ENCODE measurements around the gene AUP1.

AUP1 gene

DNA sequence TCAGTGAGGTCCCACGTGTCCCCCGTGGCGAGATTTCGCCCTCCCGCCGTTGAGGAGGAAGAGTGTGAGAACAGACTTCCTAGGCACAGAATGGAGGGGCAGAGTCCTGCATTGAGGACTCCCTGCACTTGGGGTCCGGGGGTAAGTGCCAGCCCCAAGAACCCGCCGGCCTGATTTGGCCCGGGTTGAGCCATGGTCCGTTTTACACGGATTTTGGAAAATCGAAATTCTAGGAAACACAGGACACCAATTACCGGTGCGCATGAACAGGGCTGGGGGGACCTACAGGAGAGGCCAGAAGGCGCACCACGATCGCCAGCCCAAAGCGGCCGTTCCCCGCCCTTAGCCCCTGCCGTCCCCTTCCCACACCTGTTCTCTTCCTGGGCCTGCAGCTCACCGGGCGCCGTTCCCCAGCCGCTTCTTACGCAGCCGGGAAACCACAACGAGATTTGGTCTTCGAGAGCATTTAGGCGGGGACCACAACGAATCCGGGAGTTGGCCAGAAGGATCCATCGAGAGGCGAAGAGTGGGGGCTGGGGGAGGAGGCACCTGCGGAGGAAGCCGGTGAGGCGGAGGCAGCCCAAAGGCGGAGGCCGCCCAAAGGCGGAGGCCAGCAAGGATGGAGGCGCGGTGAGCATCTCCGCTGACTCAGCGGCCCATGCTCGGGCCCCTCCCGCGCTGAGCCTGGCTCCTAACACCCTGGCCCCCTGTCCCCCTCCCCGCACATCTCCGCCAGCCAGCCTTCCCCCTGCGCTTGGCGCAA is 15.7 kb downstream of the AUP1 start:
- DNase-seq (ENCODE audit: low spot score) = peak; percentile 19

DNA sequence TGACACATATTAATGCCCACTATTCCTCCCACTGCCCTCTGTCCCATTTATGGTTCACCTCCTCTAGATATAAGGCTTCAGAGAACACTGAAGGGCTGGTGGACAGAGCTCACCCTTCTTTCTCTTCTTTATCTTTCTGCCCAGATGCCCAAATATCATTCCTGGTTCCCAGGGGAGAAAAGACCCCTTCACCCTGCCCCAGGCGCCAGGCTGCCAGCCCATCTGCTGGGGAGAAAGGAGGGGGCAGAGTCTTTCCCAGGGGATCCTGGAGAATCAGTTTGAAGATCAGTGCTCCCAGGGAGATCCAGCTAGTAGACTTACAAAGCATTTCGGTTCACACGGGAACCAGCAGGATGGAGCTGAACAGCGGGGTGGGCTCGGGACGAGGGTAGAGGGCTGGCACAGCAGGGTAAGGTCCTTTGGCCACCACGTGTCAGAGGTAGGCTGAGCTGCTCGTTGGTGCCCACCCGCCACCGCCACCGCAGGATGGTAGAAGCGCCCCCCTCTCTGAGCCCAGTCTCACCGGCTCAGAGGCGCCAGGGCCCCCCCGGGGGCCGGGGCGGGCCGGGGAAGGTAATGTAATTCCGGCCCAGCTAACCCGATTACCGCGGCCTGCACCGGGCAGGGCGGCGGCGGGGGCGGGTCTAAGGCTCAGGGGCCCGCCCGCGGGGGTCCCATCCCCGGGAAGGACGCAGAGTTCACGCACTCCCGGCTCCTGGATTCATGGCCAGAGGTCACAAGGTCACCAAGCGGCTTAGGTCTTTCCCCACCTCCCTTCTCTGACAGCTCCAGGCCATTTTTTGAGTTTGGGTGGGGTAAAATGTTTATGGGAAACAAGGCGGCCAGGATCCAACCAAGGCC is 16.5 kb downstream of the AUP1 start:
- DNase-seq (ENCODE audit: low spot score) = no peak

DNA sequence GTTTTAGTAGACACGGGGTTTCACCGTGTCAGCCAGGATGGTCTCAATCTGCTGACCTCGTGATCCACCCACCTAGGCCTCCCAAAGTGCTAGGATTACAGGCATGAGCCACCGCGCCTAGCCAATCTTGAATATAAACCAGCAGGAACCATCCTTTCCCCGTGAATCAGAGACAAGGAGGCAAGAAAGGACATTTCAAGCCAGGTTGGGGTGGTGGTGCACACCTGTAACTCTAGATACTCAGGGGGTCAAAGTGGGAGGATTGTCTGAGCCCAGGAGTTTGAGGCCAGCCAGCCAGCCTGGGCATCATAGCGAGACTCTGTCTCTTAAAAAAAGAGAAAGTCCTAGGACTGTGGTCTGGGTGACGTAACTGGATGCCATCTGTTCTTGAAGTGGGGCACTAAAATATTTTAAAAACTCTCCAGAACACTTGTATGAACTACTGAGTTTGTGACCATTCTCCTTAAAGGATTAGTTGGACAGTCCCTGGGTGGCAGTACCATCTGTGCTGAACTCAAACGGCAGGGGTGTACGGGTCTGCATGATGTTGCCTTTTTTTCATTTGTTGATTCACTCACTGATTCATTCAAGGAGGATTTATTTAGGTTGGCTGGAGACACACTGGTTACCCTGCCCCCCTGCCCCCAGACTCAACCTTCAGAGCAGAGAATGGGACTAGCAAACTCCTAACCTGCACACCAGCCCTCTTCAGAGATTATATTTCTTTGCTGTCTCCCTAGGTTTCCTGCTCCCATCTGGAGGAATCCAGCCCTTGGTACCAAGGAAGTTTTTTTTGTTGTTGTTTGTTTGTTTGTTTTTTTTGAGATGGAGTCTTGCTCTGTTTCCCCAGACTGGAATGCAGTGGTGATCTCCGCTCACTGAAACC is 18.2 kb downstream of the AUP1 start:
- DNase-seq (ENCODE audit: low spot score) = no peak

GRCh38 chr2:74510272-74510671 is 19.2 kb downstream of the AUP1 start:
- no peak for DNase-seq (ENCODE audit: low spot score)

GRCh38 chr2:74507926-74508520 is 21.5 kb downstream of the AUP1 start:
- DNase-seq (ENCODE audit: low spot score) = peak; percentile 81

- peak; percentile 98 for DNase-seq (ENCODE audit: low spot score)
Observed at GRCh38 chr2:74507145-74507925, 22.2 kb downstream of the AUP1 start, which contains the start of gene PCGF1. Gene PCGF1 (minus strand): TSS chr2:74507695. CDS start chr2:74507668, 27 bp downstream.

- no peak for DNase-seq (ENCODE audit: low spot score)
Observed at GRCh38 chr2:74505448-74506246, 23.9 kb downstream of the AUP1 start.

- DNase-seq (ENCODE audit: low spot score) = no peak
Observed at GRCh38 chr2:74504591-74504990, 24.9 kb downstream of the AUP1 start.

DNA sequence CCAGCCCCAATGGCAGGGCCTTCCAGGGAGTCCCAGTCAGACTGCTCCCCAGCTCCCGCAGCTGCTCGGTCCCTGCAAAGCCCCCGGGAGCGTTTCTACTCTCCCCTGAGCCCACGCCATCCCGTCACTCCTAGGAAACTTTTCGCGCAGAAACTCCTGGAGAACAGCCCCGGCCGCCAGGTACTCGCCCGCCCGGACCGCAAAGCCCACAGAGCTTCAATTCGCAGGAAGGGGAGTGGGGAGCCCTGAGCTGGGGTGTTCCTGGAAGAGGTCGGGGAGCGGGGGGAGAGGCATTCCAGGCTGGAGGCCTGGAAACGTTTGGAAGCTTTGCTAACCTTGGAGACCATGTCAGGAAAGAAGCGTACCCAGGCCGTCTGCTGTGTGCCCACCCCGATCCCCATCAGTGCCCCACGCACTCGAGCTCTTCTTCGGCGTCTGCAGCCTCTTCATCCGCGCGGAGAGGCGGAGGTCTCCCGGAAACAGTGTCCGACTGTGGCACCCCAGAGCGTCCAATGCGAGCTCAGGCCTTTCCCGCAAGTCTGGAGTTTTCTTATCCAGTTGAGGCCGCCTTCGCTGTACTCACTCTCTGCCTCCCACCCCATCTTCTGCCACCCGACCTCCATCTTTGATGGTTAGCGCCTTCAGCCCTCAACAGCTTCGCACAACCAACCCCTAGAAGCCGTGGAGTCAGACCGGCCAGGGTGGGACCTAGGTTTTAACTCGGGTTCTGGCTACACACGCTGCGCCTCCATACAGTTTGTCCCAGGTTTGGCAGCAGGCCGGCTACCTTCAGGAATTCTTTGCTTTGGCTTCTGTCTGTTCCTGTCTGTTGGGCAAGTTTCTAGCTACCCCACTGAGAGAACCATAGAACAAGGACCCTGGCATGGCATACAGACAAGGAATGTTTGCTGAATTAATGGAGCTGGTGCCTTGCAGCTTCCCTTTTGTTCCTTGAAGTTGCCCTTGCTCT is 25.7 kb downstream of the AUP1 start:
- DNase-seq (ENCODE audit: low spot score) = no peak

DNA sequence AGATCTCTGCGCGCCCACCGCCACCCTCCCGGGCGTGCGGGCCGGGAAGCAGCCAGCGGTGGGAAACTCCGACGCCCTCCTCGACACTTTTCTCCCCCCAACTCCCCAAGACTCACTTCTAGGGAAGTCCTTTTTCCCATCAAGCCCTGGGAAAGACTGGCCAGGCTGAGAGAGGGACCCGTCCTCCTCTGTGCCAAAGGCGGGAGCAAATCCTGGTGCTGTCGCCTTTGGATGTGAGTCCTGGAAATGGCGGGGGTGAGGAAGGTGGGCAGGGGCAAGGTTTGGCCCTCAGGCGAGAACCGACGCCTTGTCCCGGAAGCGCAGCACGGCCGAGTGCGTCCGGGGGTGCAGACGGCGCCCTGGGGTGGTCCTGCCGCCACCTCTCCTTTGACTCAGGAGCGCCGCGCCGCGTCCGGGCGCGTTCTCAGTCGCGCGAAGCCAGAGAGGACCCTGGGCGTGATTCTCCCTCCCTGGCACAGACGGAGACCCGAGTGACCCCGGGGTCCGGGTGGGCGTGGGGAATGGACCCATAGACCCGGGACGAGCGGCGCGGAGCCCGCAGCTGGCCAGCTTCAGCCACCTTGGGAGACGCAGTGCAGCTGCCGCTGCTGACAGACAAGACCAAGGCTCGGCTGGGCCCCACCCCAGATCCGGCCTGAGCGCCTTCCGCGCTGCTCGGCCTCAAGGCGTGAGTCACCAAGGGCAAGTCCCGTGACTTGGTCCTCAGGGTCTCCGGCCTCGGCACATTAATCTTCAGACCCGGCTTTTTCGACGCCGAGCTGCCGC is 26.6 kb downstream of the AUP1 start:
- peak; percentile 91 for DNase-seq (ENCODE audit: low spot score)

GRCh38 chr2:74502147-74502719 is 27.3 kb downstream of the AUP1 start:
- DNase-seq (ENCODE audit: low spot score) = peak; percentile 27

GRCh38 chr2:74501335-74502071 is 28.0 kb downstream of the AUP1 start:
- DNase-seq (ENCODE audit: low spot score) = no peak

DNA sequence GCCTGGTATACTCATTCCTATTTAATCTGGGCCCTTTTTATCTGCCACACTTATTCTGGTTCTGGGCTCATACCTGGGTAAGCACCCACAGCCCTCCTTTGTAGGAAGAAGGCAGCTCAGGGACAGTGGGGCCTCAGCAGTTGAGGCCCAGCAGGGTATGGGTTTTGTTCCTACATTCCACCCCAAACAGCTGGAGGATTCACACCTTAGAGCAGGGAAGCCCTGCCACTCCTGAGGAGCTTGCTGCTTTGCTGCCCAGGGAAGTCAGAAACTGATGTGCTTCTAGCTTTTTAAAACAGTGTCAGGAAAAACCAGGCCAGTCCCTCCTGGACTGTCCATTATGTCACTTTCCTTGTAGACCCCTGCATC is 28.9 kb downstream of the AUP1 start:
- DNase-seq (ENCODE audit: low spot score) = no peak

- no peak for DNase-seq (ENCODE audit: low spot score)
Observed at GRCh38 chr2:74499940-74500577, 29.4 kb downstream of the AUP1 start.

DNA sequence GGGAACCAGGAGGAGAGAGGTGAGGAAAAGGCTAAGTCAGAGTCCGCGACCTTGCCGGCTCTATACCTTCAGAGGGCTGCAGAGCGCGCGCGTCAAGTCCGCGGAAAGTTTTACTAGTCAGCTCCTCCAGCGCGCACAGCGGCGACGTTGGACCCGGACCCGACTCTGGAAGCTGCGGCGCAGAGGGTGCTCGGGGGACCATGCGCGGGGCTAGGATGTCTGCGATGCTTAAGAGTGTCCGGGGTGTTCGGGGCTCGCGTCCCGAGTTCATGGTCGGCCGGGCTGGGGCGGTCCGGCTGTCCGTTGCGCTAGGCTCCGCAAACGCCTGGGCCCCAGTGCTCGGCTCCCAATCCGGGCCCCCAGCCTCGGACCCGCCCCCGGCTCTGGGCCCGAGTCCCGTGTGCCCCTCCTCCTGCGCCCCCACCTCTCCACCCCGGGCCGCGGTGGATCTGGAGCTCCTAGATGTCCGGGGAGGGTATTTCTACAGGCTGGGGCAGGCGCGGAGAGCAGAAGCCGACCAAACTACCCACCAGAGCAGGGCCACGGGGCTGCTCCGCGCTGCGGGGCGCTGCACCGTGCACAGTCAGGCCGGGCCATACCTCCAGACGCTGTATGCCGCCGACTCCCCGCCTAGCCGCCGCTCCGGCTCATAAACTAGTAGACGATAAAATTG is 30.1 kb downstream of the AUP1 start, which contains the start of gene LBX2:
Gene LBX2, minus strand, starts transcription at position 337 of the 673 bp plus-strand sequence. Its CDS starts 66 bp downstream, at position 271.
- DNase-seq (ENCODE audit: low spot score) = peak; percentile 31
